GM19193 (cell line): Measurements from ENCODE around the gene GPATCH2.

Experiments used
- POLR2A ChIP-seq: IDR thresholded peaks from 4 replicates; pipeline ENCODE4 v1.6.1; 2011; ENCODE audit not compliant: insufficient read depth, insufficient read length; ENCODE audit errors: extremely low read depth

GPATCH2 gene

GRCh38 chr1:217493290-217493689 lies 137.6 kb downstream of the GPATCH2 start:
- TF ChIP-seq POLR2A = no peak

GRCh38 chr1:217484871-217485270 lies 146.0 kb downstream of the GPATCH2 start:
- TF ChIP-seq POLR2A = no peak

- no peak for TF ChIP-seq POLR2A
Measured at GRCh38 chr1:217482356-217483102, 148.4 kb downstream of the GPATCH2 start.

- TF ChIP-seq POLR2A = no peak
Measured at GRCh38 chr1:217478450-217478849, 152.4 kb downstream of the GPATCH2 start.

GRCh38 chr1:217472915-217473314 lies 158.0 kb downstream of the GPATCH2 start:
- TF ChIP-seq POLR2A = no peak

GRCh38 chr1:217471403-217471802 lies 159.5 kb downstream of the GPATCH2 start:
- no peak for TF ChIP-seq POLR2A

GRCh38 chr1:217469983-217470382 lies 160.9 kb downstream of the GPATCH2 start:
- TF ChIP-seq POLR2A = no peak

GRCh38 chr1:217465102-217465501 lies 165.8 kb downstream of the GPATCH2 start:
- TF ChIP-seq POLR2A = no peak

- no peak for TF ChIP-seq POLR2A
Measured at GRCh38 chr1:217462666-217463065, 168.2 kb downstream of the GPATCH2 start.

GRCh38 chr1:217462159-217462558 lies 168.7 kb downstream of the GPATCH2 start:
- TF ChIP-seq POLR2A = no peak

- no peak for TF ChIP-seq POLR2A
Measured at GRCh38 chr1:217457016-217457415, 173.9 kb downstream of the GPATCH2 start.

- no peak for TF ChIP-seq POLR2A
Measured at GRCh38 chr1:217456261-217456660, 174.6 kb downstream of the GPATCH2 start.

- TF ChIP-seq POLR2A = no peak
Measured at GRCh38 chr1:217453816-217454215, 177.1 kb downstream of the GPATCH2 start.

- TF ChIP-seq POLR2A = no peak
Measured at GRCh38 chr1:217449370-217449769, 181.5 kb downstream of the GPATCH2 start.

- TF ChIP-seq POLR2A = no peak
Measured at GRCh38 chr1:217443845-217444244, 187.0 kb downstream of the GPATCH2 start.

GRCh38 chr1:217437376-217437775 lies 193.5 kb downstream of the GPATCH2 start:
- TF ChIP-seq POLR2A = no peak

GRCh38 chr1:217435204-217435603 lies 195.7 kb downstream of the GPATCH2 start:
- no peak for TF ChIP-seq POLR2A
